ENCODE data around the gene ANKFY1.

GRCh38 chr17:4127555-4127954 is 136.2 kb downstream of the ANKFY1 start:
- TF ChIP-seq POLR2A (IDR thresholded peaks at IDR 0.05; ENCODE audit: borderline replicate concordance, extremely low read depth, insufficient read depth, insufficient read length) (no peak), CEBPB (IDR thresholded peaks at IDR 0.05; ENCODE audit: low read depth) (no peak), MAX (IDR thresholded peaks at IDR 0.05) (no peak), FOSL1 (IDR thresholded peaks at IDR 0.05; ENCODE audit: low read depth) (no peak), YY1 (IDR thresholded peaks at IDR 0.05; ENCODE audit: extremely low read depth, insufficient replicate concordance, low read depth, low read length) (no peak), CTCF (IDR thresholded peaks at IDR 0.05 in 2 of 3, conservative IDR thresholded peaks at IDR 0.05 in 1 of 3; ENCODE audit: borderline replicate concordance in 1 of 3, insufficient read depth in 1 of 3, low read depth in 2 of 3, low read length in 2 of 3) (no peak), REST (IDR thresholded peaks at IDR 0.05; ENCODE audit: low read depth) (no peak), EZH2phosphoT487 (IDR thresholded peaks at IDR 0.05; ENCODE audit: borderline replicate concordance) (no peak), EGR1 (IDR thresholded peaks at IDR 0.05; ENCODE audit: low read depth) (no peak), POLR2AphosphoS5 (IDR thresholded peaks at IDR 0.05; ENCODE audit: low read depth, low read length) (no peak), TCF7L2 (IDR thresholded peaks at IDR 0.05; ENCODE audit: borderline replicate concordance, extremely low read depth, insufficient read depth, insufficient read length) (no peak)

All from HCT116 (cell line).